A549 (cell line): ENCODE data around the gene SPAG5.

Source experiments
- CBX8 ChIP-seq: fragments of 200-600 bp; sonication (generic); IDR thresholded peaks from 2 replicates; pipeline ENCODE4 v1.6.1; 2016
- CEBPB ChIP-seq, 2 experiments: fragments of >200 bp in 1 of 2; sonication (Bioruptor Twin) in 1 of 2; formaldehyde crosslinking in 1 of 2; IDR thresholded peaks; 2 replicates each; pipeline ENCODE4 v1.6.1; 2012 to 2016
- CTCF ChIP-seq: fragments of >200 bp; sonication (Bioruptor Twin); formaldehyde crosslinking; IDR thresholded peaks from 3 replicates; pipeline ENCODE4 v1.5.1; 2016
- ELK1 ChIP-seq: fragments of 150-350 bp; IDR thresholded peaks from 2 replicates; pipeline ENCODE4 v1.6.1; 2014; ENCODE audit warnings: low read depth, mild to moderate bottlenecking, low read length
- EP300 ChIP-seq, 2 experiments: fragments of >200 bp; sonication (Bioruptor Twin); formaldehyde crosslinking; IDR thresholded peaks; 2 replicates in 1 of 2; 3 replicates in 1 of 2; pipeline ENCODE4 v1.6.1; 2016 to 2017
- FOSL2 ChIP-seq, 2 experiments: fragments of 450-650 bp in 1 of 2; fragments of >200 bp in 1 of 2; sonication (Bioruptor Twin) in 1 of 2; formaldehyde crosslinking; IDR thresholded peaks; 2 replicates each; pipeline versions ENCODE4 v1.5.0 to v1.6.1; 2016 to 2020; ENCODE audit warnings: mild to moderate bottlenecking in 1 of 2, moderate library complexity in 1 of 2
- HES2 ChIP-seq: fragments of >200 bp; sonication (Bioruptor Twin); formaldehyde crosslinking; IDR thresholded peaks from 2 replicates; pipeline ENCODE4 v1.6.1; 2016
- JUNB ChIP-seq: fragments of >200 bp; sonication (Bioruptor Twin); formaldehyde crosslinking; IDR thresholded peaks from 2 replicates; pipeline ENCODE4 v1.6.1; 2016
- KDM1A ChIP-seq: fragments of 200-600 bp; sonication (generic); IDR thresholded peaks from 2 replicates; pipeline ENCODE4 v1.6.1; 2016; ENCODE audit warnings: low read depth, mild to moderate bottlenecking
- PBX3 ChIP-seq: IDR thresholded peaks from 2 replicates; pipeline ENCODE4 v1.6.1; 2012
- POLR2A ChIP-seq: IDR thresholded peaks from 2 replicates; pipeline ENCODE4 v1.6.1; 2012; ENCODE audit warnings: mild to moderate bottlenecking, low read length
- RAD21 ChIP-seq, 2 experiments: fragments of >200 bp in 1 of 2; sonication (Bioruptor Twin) in 1 of 2; formaldehyde crosslinking in 1 of 2; IDR thresholded peaks in 1 of 2; conservative IDR thresholded peaks in 1 of 2; 2 replicates in 1 of 2; 3 replicates in 1 of 2; pipeline ENCODE4 v1.6.1; 2012 to 2018; ENCODE audit warnings: inconsistent platforms in 1 of 2
- RCOR1 ChIP-seq: fragments of 150-350 bp; IDR thresholded peaks from 2 replicates; pipeline ENCODE4 v1.6.1; 2014; ENCODE audit warnings: antibody characterized with exemption, low read length, low read depth
- REST ChIP-seq: fragments of 200-600 bp; sonication (generic); IDR thresholded peaks from 2 replicates; pipeline ENCODE4 v1.6.1; 2016; ENCODE audit warnings: antibody characterized with exemption, mild to moderate bottlenecking, moderate library complexity

- TF ChIP-seq CTCF: no peak
- no peak for TF ChIP-seq POLR2A
- no peak for TF ChIP-seq CEBPB (IDR thresholded peaks at IDR 0.05)
- TF ChIP-seq PBX3: no peak
- TF ChIP-seq ELK1: no peak
- no peak for TF ChIP-seq EP300 (IDR thresholded peaks at IDR 0.05)
- no peak for TF ChIP-seq REST
- no peak for TF ChIP-seq CBX8
- TF ChIP-seq HES2: no peak
- TF ChIP-seq KDM1A: no peak
- no peak for TF ChIP-seq RCOR1
- no peak for TF ChIP-seq FOSL2 (IDR thresholded peaks at IDR 0.05)
- TF ChIP-seq FOSL2 (CRISPR knock-in tag; IDR thresholded peaks at IDR 0.05): no peak
- no peak for TF ChIP-seq JUNB
- TF ChIP-seq RAD21 (conservative IDR thresholded peaks at IDR 0.05 in 1 of 2, IDR thresholded peaks at IDR 0.05 in 1 of 2): no peak
Observed at GRCh38 chr17:28540231-28540630, 58.6 kb downstream of the SPAG5 start.
